Natural killer cell treated with Interleukin-12 subunit alpha and Interleukin-12 subunit beta and Interleukin-15 and Interleukin-18, amount 100 ng/mL, for 72 hours (primary cell): ENCODE data around the gene TEK. TPM values are rescaled to one million over a fixed set of nuclear protein-coding genes. Genes with fewer than 3 reads are reported as not detected.
"Not testable (repeated sequence)": the region's sequence is repeated elsewhere in the genome, so short reads cannot be mapped to it uniquely, and the experiment has no call there.

ENCODE experiments used
- ATAC-seq, 2 donors: fragments of 150-1000 bp; cut with Tn5 transposase in 1 of 2; sonication (Bioruptor Pico), chemical (Tn5 transposase) in 1 of 2; 2 replicates each; pipeline ENCODE4 v1.10.0; 2021
- DNase-seq: peaks from one replicate; pipeline ENCODE4 v3.0.0; 2022; ENCODE audit warnings: low spot score
- H3K27ac Mint-ChIP-seq, 2 donors: 1 replicate in 1 of 2; 2 replicates in 1 of 2; pipeline ENCODE4 v1.8.0; 2022; ENCODE audit warnings: mixed read lengths in 2 of 2, mild to moderate bottlenecking in 1 of 2, moderate library complexity in 1 of 2
- H3K27me3 Mint-ChIP-seq, 2 donors: 1 replicate in 1 of 2; 2 replicates in 1 of 2; pipeline ENCODE4 v1.8.0; 2022; ENCODE audit warnings: mixed read lengths in 2 of 2
- H3K36me3 Mint-ChIP-seq: one replicate; pipeline ENCODE4 v1.8.0; 2022; ENCODE audit warnings: mixed read lengths
- H3K4me1 Mint-ChIP-seq, 2 donors: 1 replicate in 1 of 2; 2 replicates in 1 of 2; pipeline ENCODE4 v1.8.0; 2022; ENCODE audit warnings: low read depth in 2 of 2, mixed read lengths in 2 of 2, mild to moderate bottlenecking in 1 of 2
- H3K4me3 Mint-ChIP-seq: one replicate; pipeline ENCODE4 v1.8.0; 2022; ENCODE audit warnings: mixed read lengths
- H3K9me3 Mint-ChIP-seq: 2 replicates; pipeline ENCODE4 v1.8.0; 2022; ENCODE audit warnings: mixed read lengths
- total RNA-seq, 2 donors: library from RNA; stranded (reverse); gene quantifications; one replicate each; pipeline ENCODE4 v1.2.3, GENCODE V29; 2022

The TEK gene
- total RNA-seq, result not detected

DNA sequence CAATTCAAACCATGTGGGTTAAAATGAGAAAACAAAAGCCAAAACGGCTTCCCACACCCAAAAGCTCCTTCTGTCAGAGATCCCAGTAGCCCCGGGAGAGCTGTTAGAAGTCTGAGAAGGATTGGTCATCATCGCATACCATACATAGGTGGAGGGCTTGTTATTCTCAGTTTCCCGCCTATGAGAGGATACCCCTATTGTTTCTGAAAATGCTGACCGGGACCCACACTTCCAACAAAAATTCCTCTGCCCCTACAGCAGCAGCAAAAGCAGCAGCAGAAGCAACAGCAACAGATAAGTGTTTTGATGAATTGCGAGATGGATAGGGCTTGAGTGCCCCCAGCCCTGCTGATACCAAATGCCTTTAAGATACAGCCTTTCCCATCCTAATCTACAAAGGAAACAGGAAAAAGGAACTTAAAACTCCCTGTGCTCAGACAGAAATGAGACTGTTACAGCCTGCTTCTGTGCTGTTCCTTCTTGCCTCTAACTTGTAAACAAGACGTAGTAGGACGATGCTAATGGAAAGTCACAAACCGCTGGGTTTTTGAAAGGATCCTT lies at the start of gene TEK:
Gene TEK (plus strand): TSS at position 245 of the 561 bp plus-strand sequence. CDS start 366 bp downstream, outside the sequence.
- H3K4me1 Mint-ChIP-seq, result no peaks in the 10 kb centered on the region
- DNase-seq (no peak), ATAC-seq (no peak)
- peaks cover 6% of the 10 kb centered on the region for H3K9me3 Mint-ChIP-seq
- no peaks in the 10 kb centered on the region for H3K36me3 Mint-ChIP-seq
- H3K27ac Mint-ChIP-seq, result no peak within 1 kb of the TSS
- no peaks in the 10 kb centered on the region for H3K27me3 Mint-ChIP-seq
- no peak within 1 kb of the TSS for H3K4me3 Mint-ChIP-seq

DNA sequence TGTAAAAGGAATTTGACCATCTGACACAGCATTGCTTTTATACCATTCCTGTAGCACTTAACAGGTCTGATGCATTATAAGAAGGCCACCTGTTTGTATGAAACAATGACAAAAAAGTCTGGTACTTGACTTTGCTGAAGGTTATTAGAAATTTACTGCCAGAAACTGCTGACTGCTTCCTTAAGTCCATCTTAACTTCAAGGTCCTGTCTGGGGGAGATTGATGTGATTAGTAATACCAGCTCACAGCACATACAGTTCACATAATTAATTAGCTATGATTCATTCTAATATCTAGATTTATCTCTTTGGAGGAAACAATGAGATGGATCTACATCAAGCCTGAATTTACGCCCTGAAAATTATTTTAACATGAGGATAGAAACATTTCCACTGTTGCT lies 49.6 kb upstream of the TEK start:
- no peaks in the 10 kb centered on the region for H3K36me3 Mint-ChIP-seq

DNA sequence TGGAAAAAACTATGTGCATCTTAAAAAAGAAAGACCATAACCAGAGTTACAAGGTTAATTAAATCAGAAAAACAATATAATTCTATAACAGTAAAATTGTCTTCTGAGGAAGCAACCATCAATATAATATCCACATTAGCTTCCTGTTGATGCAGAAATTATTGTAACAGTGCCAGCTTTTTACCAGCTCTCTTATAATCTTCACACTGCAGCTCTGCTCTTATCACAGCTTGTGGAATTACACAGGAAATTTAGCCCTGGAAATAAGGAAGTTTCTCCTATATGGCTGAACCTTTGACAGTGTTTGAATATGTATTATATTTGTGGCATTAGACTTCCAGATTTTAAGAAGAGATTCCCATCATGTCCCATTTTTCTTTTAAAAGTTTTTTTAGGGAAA lies 49.1 kb upstream of the TEK start:
- ATAC-seq (no peak), DNase-seq (no peak)
- H3K4me3 Mint-ChIP-seq, result no peak overlapping the region
- no peaks in the 10 kb centered on the region for H3K27me3 Mint-ChIP-seq
- H3K27ac Mint-ChIP-seq, result no peak overlapping the region
- no peaks in the 10 kb centered on the region for H3K9me3 Mint-ChIP-seq
- no peaks in the 10 kb centered on the region for H3K36me3 Mint-ChIP-seq
- no peaks in the 10 kb centered on the region for H3K4me1 Mint-ChIP-seq

More for the DNA sequence above, 49.6 kb upstream of the TEK start:
- Mint-ChIP-seq H3K9me3 (no peaks in the 10 kb centered on the region), H3K4me3 (no peak overlapping the region), H3K27me3 (no peaks in the 10 kb centered on the region), H3K27ac (no peak overlapping the region), H3K4me1 (no peaks in the 10 kb centered on the region)
- ATAC-seq (no peak), DNase-seq (no peak)

DNA sequence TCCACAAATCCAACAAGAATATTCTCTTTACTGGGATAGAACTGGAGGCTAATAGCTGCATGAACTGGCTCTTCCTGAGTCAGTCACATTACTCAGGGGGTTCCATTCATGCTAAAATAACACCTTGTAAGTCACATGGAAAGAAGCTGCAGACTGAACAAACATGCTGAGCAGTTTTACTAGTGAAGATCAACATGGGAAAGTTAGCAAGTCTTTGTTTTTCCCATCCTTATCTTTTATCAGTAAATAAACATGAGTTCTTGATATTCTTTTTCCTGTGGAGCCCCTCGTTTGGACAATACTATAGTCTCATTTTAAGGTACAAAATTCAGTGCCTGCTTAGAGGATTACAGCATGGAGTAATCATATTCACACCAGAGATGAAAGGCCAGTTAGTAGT lies 43.7 kb upstream of the TEK start:
- Mint-ChIP-seq H3K4me3 (no peak overlapping the region), H3K9me3 (no peaks in the 10 kb centered on the region), H3K36me3 (no peaks in the 10 kb centered on the region), H3K4me1 (no peaks in the 10 kb centered on the region), H3K27me3 (no peaks in the 10 kb centered on the region), H3K27ac (no peak overlapping the region)
- DNase-seq (no peak), ATAC-seq (no peak)

DNA sequence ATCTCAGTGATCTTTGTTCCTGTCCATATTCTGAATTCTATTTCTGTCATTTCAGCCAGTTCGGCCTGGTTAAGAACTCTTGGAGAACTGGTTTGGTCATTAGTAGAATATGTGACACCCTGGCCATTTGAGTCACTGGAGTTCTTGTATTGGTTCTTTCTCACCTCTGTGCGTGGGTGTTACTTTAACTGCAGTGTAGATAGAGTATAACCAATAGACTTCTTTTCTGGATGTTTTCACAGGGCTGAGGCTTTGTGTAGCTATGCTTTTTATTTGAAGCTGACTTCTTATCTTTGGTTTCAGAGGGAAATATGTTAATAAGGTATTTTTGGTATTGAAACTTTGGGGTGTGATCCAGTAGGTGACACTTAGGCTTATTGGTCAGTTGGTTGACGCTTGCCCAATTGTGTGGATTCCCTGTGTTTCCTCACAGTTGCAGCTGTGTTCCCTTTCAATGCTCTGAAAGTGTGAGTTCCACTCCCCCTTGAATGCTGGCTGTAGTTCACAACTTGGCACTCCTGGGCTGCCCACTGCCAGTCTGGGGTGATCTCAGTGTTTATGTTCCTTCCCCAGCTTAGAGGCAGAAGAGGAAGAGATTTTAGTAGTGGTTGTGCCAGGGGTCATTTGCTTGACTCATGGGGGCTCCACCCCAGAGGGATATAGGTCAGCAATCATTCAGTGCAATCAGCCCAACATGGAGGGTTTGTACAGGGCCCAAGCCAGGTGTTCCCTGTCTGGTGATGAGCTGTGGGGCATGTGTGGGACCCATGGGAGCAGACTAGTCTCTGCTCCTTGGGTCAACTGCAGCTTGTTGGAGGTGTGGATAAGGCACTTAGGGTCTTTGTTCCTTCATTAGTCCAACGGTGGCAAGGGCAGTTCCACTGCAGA lies 34.9 kb upstream of the TEK start:
- peak overlapping the region in 1 of 2 donors; percentile 84 for H3K27ac Mint-ChIP-seq
- peaks cover 7 to 9% of the 10 kb centered on the region in 2 donors for H3K4me1 Mint-ChIP-seq
- peaks cover 7% of the 10 kb centered on the region for H3K9me3 Mint-ChIP-seq
- H3K36me3 Mint-ChIP-seq, result peaks cover 7% of the 10 kb centered on the region
- H3K27me3 Mint-ChIP-seq, result no peaks in the 10 kb centered on the region
- DNase-seq (peak; percentile 64), ATAC-seq (peak; percentile 48 to 85)
- H3K4me3 Mint-ChIP-seq, result no peak overlapping the region

DNA sequence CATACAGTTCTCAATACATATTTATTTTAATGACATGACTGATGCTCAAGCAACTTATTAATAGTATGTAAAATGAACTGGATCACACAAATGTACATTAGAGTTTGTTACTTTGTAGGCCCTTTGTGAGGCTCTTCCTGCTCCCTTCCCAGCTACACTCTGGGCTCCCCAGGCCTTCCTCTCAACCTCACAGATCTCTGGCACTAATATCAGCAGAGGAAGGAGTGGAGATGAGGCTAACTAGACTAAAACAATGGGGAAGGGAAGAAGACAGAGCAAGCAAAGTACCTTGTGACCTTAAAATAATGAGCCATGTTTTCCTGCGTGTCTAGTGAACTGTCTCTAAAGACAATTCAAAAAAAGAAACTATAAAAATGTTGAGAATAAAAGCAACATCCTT lies 30.3 kb upstream of the TEK start:
- ATAC-seq, result no peak
- Mint-ChIP-seq H3K4me3 (no peak overlapping the region), H3K27ac (no peak overlapping the region), H3K27me3 (no peaks in the 10 kb centered on the region), H3K36me3 (peaks cover 3% of the 10 kb centered on the region), H3K9me3 (peaks cover 4% of the 10 kb centered on the region), H3K4me1 (peaks cover 4 to 6% of the 10 kb centered on the region in 2 donors)
- no peak for DNase-seq

DNA sequence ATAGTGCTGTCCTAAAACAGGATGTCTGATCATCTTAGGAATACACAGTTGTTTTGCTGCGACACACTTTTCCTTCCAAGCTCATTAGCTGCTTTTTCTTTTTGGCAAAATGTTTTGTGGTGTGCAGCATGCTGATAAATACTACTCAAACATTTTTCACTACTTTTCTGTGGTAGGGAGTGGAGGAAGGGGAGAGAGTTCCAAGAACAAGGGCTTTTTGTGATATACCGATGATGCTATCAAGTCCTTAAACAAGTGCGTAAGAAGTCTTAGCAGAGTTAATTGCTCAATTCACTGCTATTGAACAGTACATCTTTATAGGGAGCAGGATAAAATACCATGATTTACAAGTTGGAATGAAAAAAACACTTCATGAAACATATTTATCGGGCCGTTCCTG lies 23.6 kb upstream of the TEK start:
- Mint-ChIP-seq H3K4me3 (no peak overlapping the region), H3K27me3 (no peaks in the 10 kb centered on the region), H3K27ac (no peak overlapping the region), H3K9me3 (no peaks in the 10 kb centered on the region), H3K36me3 (no peaks in the 10 kb centered on the region), H3K4me1 (no peaks in the 10 kb centered on the region)
- ATAC-seq (no peak), DNase-seq (no peak)

DNA sequence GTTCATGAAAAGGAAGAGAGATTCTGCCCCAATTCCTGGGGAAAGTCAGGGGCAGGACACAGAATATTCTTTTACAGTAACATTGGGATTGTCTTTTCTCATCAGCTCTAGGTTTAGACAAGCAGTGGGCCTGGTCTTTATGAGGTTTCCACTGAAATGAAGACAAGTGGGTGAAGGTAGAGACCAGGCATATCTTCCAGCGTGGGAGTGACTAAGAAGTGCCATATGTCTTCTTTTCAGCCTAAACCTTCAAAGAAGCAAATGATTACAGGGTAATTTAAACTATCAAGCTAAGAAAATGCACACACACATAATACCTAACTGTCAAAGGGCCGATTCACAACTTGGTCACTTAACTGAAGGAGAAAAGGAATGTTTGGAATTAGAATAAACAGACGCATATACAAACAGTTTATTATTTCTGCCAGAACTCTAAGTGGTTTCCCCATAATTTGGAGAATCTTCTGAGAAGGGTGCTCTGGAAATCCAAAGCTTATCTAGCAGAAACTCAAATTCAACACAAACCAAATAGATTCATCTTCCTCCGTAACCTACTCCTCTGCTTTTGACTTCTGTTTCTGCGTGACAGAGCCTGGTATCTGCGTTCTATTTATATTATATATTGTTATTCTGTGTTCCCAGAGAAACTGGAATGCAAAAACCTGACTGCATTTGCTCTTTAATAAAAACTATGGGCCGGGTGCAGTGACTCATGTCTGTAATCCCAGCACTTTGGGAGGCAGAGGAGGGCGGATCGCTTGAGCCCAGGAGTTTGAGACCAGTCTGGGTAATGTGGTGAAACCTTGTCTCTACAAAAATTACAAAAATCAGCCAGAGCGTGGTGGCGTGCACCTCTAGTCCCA lies 22.0 kb upstream of the TEK start:
- ATAC-seq, result no peak
- H3K4me3 Mint-ChIP-seq, result no peak overlapping the region

DNA sequence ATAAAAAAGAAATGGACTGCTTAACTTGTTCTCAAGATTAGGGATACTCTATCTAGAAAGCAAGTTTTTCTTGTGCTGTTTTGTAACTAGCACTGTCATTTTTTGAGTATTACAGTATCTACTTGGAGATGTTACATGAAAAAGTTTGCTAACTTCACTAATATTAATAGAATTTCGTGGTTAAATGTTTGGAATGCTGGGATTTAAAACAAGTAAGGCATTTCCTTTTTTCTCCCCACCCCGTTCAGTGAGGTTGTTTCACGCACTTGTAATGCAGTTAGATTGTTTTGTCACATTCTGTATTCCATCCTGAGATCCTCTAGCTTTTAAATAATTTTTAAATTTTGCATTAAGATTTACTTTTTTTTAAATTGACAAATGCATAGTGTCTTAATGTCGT lies 20.0 kb upstream of the TEK start:
- no peak overlapping the region for H3K27ac Mint-ChIP-seq
- no peaks in the 10 kb centered on the region for H3K36me3 Mint-ChIP-seq
- no peak overlapping the region for H3K4me3 Mint-ChIP-seq

More for the DNA sequence above, 22.0 kb upstream of the TEK start:
- Mint-ChIP-seq H3K27ac (no peak overlapping the region), H3K9me3 (no peaks in the 10 kb centered on the region), H3K4me1 (no peaks in the 10 kb centered on the region), H3K27me3 (no peaks in the 10 kb centered on the region), H3K36me3 (no peaks in the 10 kb centered on the region)
- DNase-seq, result no peak

DNA sequence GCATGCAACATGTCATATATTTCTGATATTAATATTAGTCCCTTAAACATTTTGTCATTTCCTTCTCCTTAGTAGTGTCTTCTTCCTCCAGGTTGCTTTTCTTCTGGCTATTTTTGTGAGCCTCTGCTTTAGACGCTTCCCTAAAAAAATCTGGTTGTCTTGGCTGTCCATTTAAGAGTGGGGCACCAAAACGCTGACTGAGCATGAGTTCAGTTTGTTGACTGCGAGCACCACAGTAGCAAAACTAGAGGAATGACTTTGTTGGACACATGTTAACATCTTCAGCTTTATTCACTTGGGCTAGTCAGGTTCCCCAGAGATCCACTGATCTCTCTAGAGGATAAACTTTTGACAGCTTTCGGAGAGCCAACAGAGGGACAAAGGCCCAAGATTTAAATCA lies 19.3 kb upstream of the TEK start:
- DNase-seq, result no peak
- no peaks in the 10 kb centered on the region for H3K9me3 Mint-ChIP-seq
- peaks cover 5 to 12% of the 10 kb centered on the region in 2 donors for H3K27me3 Mint-ChIP-seq

More for the DNA sequence above, 20.0 kb upstream of the TEK start:
- ATAC-seq (no peak), DNase-seq (no peak)
- Mint-ChIP-seq H3K9me3 (no peaks in the 10 kb centered on the region), H3K27me3 (peaks cover 2 to 5% of the 10 kb centered on the region in 2 donors), H3K4me1 (no peaks in the 10 kb centered on the region)

DNA sequence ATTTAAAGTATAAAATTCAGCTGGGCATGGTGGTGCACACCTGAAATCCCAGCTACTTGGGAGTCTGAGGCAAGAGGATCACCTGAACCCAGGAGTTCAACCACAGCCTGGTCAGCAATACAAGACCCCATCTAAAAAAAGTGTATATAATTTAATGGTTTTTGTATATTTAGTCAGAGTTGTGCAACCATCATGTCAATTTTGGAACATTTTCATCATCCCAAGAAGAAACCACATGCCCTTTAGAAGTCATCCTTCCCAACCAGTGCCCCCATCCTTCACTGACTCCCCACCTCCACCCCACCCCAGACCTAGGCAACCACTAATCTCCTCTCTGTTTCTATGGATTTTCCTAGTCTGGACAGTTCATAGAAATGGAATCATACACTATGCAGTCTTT lies 18.8 kb upstream of the TEK start:
- H3K36me3 Mint-ChIP-seq, result no peaks in the 10 kb centered on the region
- H3K4me1 Mint-ChIP-seq, result no peaks in the 10 kb centered on the region
- no peak overlapping the region for H3K27ac Mint-ChIP-seq
- no peaks in the 10 kb centered on the region for H3K9me3 Mint-ChIP-seq
- H3K4me3 Mint-ChIP-seq, result no peak overlapping the region
- DNase-seq (no peak), ATAC-seq (no peak)
- H3K27me3 Mint-ChIP-seq, result peaks cover 5 to 15% of the 10 kb centered on the region in 2 donors

More for the DNA sequence above, 19.3 kb upstream of the TEK start:
- no peaks in the 10 kb centered on the region for H3K36me3 Mint-ChIP-seq
- ATAC-seq, result no peak
- no peak overlapping the region for H3K4me3 Mint-ChIP-seq
- H3K27ac Mint-ChIP-seq, result no peak overlapping the region
- no peaks in the 10 kb centered on the region for H3K4me1 Mint-ChIP-seq

DNA sequence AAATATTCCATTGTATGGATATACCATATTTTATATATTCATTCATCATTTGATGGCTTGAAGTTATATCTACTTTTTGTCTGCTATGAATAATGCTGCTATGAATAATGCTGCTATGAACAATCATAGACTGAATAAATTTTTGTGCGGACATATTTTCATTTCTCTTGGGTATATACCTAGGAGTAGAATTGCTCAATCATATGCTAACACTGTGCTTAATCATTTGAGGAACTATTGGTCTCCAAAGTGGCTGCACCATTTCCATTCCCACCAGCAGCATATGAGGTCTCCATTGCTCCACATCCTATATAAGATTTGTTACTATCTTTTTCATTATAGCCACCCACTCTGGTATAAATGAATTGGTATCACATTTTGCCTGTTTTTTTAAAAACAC lies 18.3 kb upstream of the TEK start:
- H3K36me3 Mint-ChIP-seq, result no peaks in the 10 kb centered on the region
- no peaks in the 10 kb centered on the region for H3K9me3 Mint-ChIP-seq
- H3K27me3 Mint-ChIP-seq, result peaks cover 7 to 17% of the 10 kb centered on the region in 2 donors
- H3K4me1 Mint-ChIP-seq, result no peaks in the 10 kb centered on the region
- H3K4me3 Mint-ChIP-seq, result no peak overlapping the region
- DNase-seq (no peak), ATAC-seq (no peak)
- no peak overlapping the region for H3K27ac Mint-ChIP-seq

DNA sequence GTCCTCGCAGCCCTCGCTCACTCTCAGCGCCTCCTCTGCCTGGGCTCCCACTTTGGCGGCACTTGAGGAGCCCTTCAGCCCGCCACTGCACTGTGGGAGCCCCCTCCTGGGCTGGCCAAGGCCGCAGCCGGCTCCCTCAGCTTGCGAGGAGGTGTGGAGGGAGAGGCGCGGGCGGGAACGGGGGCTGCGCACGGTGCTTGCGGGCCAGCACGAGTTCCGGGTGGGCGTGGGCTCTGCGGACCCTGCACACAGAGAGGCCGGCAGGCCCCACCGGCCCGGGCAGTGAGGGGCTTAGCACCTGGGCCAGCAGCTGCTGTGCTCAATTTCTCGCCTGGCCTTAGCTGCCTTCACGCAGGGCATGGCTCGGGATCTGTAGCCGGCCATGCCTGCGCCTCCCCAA lies 16.5 kb upstream of the TEK start:
- H3K36me3 Mint-ChIP-seq, H3K4me1 Mint-ChIP-seq, H3K4me3 Mint-ChIP-seq, DNase-seq, H3K27ac Mint-ChIP-seq, H3K9me3 Mint-ChIP-seq, ATAC-seq: not testable (repeated sequence)
- H3K27me3 Mint-ChIP-seq, result peaks cover 12 to 29% of the 10 kb centered on the region in 2 donors
